Measurements from ENCODE around the gene INTS2.
"Not testable (repeated sequence)": the region's sequence is repeated elsewhere in the genome, so short reads cannot be mapped to it uniquely, and the experiment has no call there.

Gene INTS2

DNA sequence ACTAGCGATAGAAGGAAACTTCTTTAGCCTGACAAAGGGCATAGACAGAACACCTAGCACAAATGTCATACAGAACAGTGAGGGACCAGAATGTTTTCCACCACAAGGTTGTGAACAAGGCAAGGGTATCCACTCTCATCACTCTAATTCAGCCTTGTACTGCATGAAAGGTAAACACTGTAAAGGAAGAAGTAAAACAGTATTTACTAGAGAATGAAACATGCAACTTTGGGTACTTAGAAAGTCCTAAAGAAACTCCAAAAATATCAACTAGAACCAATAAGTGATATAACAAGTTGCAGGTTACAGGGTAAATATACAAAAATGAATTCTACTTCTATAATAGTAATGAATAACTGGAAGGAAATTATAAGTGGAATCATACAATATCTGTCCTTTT lies 96.7 kb downstream of the INTS2 start:
- Histone ChIP-seq H3K9me3 (ENCODE audit: low read depth, low read length) (no peaks in the 10 kb centered on the region), H3K27ac (no peak overlapping the region), H3K9ac (ENCODE audit: insufficient read length) (no peak overlapping the region), H3K36me3 (ENCODE audit: insufficient read depth, low read length) (peaks cover 13% of the 10 kb centered on the region), H3K4me3 (no peak overlapping the region)
- TF ChIP-seq POLR2AphosphoS5 (IDR thresholded peaks at IDR 0.05; ENCODE audit: borderline replicate concordance, low read depth, low read length), result no peak
- no peak for TF ChIP-seq EZH2 (IDR thresholded peaks at IDR 0.05)
- no peak for TF ChIP-seq FOXP2 (optimal IDR thresholded peaks at IDR 0.05; ENCODE audit: control extremely low read depth, extremely low read length, insufficient read depth)
- no peak for DNase-seq (ENCODE audit: low read depth, low spot score)

DNA sequence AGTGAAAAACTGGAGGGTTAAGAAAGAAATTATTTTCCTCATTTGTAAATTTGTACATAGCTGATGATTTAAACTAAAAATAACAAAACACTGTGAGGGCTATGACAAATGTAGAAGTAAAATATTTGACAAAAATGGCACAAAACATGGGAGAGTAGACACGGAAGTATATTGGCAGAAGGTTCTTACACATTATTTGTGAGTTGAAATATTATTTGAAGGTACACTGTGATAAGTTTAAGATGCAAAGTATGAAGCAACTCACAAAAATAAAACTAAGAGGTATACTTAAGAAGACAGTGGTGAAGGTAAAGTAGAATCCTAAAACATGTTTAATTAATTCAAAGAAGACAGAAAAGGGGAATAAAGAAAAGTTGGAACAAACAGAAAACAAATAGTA lies 99.1 kb downstream of the INTS2 start:
- TF ChIP-seq EZH2 (IDR thresholded peaks at IDR 0.05) (no peak), POLR2AphosphoS5 (IDR thresholded peaks at IDR 0.05; ENCODE audit: borderline replicate concordance, low read depth, low read length) (no peak), FOXP2 (optimal IDR thresholded peaks at IDR 0.05; ENCODE audit: control extremely low read depth, extremely low read length, insufficient read depth) (no peak)

DNA sequence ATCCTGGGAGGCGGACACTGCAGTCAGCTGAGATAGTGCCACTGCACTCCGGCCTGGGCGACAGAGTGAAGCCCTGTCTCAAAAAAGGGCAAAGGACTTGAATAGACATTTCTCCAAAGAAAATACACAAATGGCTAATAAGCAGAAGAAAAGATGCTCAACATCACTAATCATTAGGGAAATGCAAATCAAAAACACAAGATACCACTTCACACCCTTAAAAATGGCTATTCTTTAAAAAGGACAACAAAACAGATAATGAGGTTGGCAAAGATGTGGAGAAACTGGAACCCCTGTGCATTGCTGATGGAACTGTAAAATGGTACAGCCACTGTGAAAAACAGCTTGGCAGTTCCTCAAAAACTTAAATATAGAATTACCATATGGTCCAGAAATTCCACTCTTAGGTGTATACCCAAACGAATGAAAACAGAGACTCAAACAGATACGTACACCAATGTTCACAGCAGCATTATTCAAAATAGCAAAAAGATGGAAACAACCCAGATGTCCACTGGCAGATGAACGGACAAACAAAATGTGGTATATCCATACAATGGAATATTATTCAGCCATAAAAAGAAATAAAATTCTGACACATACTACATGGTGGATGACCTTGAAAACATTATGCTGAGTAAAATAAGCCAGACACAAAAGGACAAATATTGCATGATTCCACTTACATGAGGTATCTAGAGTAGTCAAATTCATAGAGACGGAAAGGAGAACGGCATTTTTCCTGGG lies 100.0 kb downstream of the INTS2 start:
- H3K9me3 ChIP-seq (ENCODE audit: low read depth, low read length), result peaks cover 4% of the 10 kb centered on the region; the same call in 1 of the 2 replicates
- TF ChIP-seq EZH2 (IDR thresholded peaks at IDR 0.05) (no peak), POLR2AphosphoS5 (IDR thresholded peaks at IDR 0.05; ENCODE audit: borderline replicate concordance, low read depth, low read length) (no peak), FOXP2 (optimal IDR thresholded peaks at IDR 0.05; ENCODE audit: control extremely low read depth, extremely low read length, insufficient read depth) (no peak)
- no peak overlapping the region for H3K4me3 ChIP-seq
- H3K36me3 ChIP-seq (ENCODE audit: insufficient read depth, low read length), result peaks cover 23% of the 10 kb centered on the region
- H3K27ac ChIP-seq, result no peak overlapping the region
- H3K9ac ChIP-seq (ENCODE audit: insufficient read length), result no peak overlapping the region
- no peak for DNase-seq (ENCODE audit: low read depth, low spot score)

More for the DNA sequence above, 99.1 kb downstream of the INTS2 start:
- no peak for DNase-seq (ENCODE audit: low read depth, low spot score)
- no peak overlapping the region for H3K27ac ChIP-seq
- H3K4me3 ChIP-seq, result no peak overlapping the region
- H3K9me3 ChIP-seq (ENCODE audit: low read depth, low read length), result peaks cover 4% of the 10 kb centered on the region; the same call in 1 of the 2 replicates
- peaks cover 23% of the 10 kb centered on the region for H3K36me3 ChIP-seq (ENCODE audit: insufficient read depth, low read length)
- no peak overlapping the region for H3K9ac ChIP-seq (ENCODE audit: insufficient read length)

DNA sequence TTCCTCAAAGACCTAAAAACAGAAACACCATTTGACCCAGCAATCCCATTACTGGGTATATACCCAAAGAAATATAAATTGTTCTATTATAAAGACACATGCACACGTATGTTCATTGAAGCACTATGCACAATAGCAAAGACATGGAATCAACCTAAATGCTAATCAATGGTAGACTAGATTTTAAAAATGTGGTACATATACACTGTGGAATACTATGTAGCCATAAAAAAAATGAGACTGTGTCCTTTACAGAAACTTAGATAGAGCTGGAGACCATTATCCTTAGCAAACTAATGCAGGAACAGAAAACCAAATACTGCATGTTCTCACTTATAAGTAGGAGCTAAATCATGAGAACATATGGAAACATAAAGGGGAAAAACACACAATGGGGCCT lies 100.9 kb downstream of the INTS2 start:
- not testable (repeated sequence) for H3K4me3 ChIP-seq; H3K27ac ChIP-seq; H3K9me3 ChIP-seq (ENCODE audit: low read depth, low read length); DNase-seq (ENCODE audit: low read depth, low spot score); H3K9ac ChIP-seq (ENCODE audit: insufficient read length)
- H3K36me3 ChIP-seq (ENCODE audit: insufficient read depth, low read length), result peaks cover 24% of the 10 kb centered on the region

DNA sequence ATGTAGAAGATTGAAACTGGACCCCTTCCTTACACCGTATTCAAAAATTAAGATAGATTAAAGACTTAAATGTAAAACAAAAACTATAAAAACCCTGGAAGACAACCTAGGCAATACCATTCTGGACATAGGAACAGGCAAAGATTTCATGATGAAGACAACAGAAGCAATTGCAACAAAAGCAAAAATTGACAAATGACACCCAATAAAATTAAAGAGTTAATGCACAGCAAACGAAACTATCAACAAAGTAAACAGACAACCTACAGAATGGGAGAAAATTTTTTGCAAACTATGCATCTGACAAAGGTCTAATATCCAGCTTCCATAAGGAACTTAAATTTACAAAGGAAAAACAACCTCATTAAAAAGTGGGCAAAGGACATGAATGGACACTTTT lies 101.6 kb downstream of the INTS2 start:
- DNase-seq (ENCODE audit: low read depth, low spot score); H3K9ac ChIP-seq (ENCODE audit: insufficient read length); H3K4me3 ChIP-seq; H3K9me3 ChIP-seq (ENCODE audit: low read depth, low read length); H3K27ac ChIP-seq: not testable (repeated sequence)
- peaks cover 28% of the 10 kb centered on the region for H3K36me3 ChIP-seq (ENCODE audit: insufficient read depth, low read length)

DNA sequence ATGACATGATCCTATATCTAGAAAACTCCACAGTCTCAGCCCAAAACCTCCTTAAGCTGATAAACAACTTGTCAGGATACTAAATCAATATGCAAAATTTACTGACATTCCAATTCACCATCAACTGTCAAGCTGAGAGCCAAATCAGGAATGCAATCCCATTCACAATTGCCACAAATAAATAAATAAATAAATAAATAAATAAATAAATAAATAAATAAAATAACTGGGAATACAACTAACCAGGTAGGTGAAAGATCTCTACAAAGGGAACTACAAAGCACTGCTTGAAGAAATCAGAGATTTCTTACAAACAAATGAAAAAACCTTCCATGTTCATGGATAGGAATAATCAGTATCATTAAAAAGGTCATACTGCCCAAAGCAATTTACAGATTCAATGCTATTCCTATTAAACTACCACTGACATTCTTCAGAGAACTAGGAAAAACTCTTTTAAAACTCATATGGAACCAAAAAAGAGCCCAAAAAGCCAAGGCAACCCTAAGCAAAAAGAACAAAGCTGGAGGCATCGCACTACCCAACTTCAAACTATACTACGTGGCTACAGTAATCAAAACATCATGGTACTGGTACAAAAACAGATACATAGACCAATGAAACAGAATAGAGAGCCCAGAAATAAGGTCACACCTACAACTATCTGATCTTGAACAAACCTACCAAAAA lies 102.2 kb downstream of the INTS2 start:
- TF ChIP-seq EZH2 (IDR thresholded peaks at IDR 0.05) (no peak), FOXP2 (optimal IDR thresholded peaks at IDR 0.05; ENCODE audit: control extremely low read depth, extremely low read length, insufficient read depth) (no peak), POLR2AphosphoS5 (IDR thresholded peaks at IDR 0.05; ENCODE audit: borderline replicate concordance, low read depth, low read length) (no peak)
- Histone ChIP-seq H3K9me3 (ENCODE audit: low read depth, low read length) (peaks cover 4% of the 10 kb centered on the region; the same call in 1 of the 2 replicates), H3K27ac (no peak overlapping the region), H3K36me3 (ENCODE audit: insufficient read depth, low read length) (peaks cover 33% of the 10 kb centered on the region), H3K4me3 (no peak overlapping the region), H3K9ac (ENCODE audit: insufficient read length) (no peak overlapping the region)
- DNase-seq (ENCODE audit: low read depth, low spot score), result no peak

DNA sequence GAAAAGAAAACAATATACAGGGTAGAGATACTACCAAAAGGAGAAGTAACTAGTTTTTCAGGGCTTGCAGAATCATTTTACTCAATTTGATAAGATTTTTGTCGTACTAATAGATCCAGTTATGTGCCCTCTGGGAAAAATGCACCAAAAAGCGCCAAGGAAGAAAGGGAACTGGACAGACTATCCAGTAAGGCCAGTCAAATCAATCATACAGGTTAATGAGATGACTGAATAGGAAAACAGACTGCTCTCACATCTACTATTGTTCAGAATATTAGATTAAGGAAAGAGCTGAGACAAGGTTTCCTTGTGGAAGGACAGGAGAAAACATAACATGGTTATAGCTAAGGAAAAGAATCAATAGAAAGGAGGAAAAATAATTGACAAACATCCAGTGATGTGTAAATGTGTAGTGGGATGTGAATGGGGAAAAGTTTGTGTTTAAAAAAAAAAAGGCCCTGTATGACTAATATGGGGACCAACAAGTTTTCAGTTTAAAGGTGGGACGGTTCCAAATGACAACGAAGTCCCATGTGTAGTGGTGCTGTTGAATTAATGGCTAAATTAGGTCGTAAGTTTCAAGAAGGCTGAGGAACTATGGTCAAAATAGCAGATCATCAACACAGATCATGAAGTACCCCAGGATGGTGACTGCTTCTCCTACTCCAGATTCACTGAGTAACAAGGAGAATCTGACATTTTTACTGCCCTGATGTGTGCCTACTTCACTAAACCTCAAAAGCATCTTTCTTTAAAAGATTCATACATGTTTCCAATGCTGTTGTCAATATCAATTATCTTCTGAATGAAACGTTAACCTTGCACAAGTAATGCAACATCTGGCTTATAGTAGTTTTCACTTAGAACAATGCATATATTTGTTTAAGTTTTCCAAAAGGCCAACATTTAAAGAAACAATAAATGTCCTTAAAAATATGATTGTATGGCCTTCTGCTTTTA lies 105.2 kb downstream of the INTS2 start:
- H3K27ac ChIP-seq, result no peak overlapping the region
- H3K36me3 ChIP-seq (ENCODE audit: insufficient read depth, low read length), result peaks cover 26% of the 10 kb centered on the region

DNA sequence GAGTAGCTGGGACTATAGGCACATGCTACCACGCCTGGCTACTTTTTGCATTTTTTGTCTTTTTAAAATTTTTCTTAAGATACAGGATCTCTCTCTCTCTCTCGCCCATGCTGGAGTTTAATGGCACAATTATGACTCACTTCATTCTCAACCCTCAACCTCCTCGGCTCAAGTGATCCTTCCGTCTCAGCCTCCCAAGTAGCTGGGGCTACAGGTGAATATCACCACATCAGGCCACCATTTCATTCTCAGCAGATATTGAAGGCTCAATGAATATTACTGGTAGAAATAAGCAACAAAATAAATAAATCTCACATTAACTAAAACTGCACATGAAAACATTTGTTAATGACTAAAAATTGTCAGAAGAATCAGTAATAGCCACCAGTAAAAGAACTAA lies 106.1 kb downstream of the INTS2 start:
- TF ChIP-seq POLR2AphosphoS5 (IDR thresholded peaks at IDR 0.05; ENCODE audit: borderline replicate concordance, low read depth, low read length) (no peak), FOXP2 (optimal IDR thresholded peaks at IDR 0.05; ENCODE audit: control extremely low read depth, extremely low read length, insufficient read depth) (no peak), EZH2 (IDR thresholded peaks at IDR 0.05) (no peak)

More for the DNA sequence above, 105.2 kb downstream of the INTS2 start:
- H3K4me3 ChIP-seq, result no peak overlapping the region
- DNase-seq (ENCODE audit: low read depth, low spot score), result no peak
- H3K9me3 ChIP-seq (ENCODE audit: low read depth, low read length), result peaks cover 4% of the 10 kb centered on the region; the same call in 1 of the 2 replicates
- no peak overlapping the region for H3K9ac ChIP-seq (ENCODE audit: insufficient read length)
- TF ChIP-seq EZH2 (IDR thresholded peaks at IDR 0.05), result no peak
- no peak for TF ChIP-seq FOXP2 (optimal IDR thresholded peaks at IDR 0.05; ENCODE audit: control extremely low read depth, extremely low read length, insufficient read depth)
- TF ChIP-seq POLR2AphosphoS5 (IDR thresholded peaks at IDR 0.05; ENCODE audit: borderline replicate concordance, low read depth, low read length), result no peak

DNA sequence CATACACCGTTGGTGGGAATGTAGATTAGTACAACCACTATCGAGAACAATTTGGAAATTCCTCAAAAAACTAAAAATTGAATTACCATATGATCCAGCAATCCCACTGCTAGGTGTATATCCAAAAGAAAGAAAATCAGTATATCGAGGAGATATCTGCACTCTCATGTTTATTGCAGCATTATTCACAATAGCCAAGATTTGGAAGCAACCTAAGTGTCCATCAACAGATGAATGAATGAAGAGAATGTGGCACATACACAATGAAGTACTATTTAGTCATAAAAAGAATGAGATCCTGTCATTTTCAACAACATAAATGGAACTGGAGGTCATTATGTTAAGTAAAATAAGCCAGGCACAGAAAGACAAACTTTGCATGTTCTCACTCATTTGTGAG lies 108.5 kb downstream of the INTS2 start:
- DNase-seq (ENCODE audit: low read depth, low spot score); H3K27ac ChIP-seq; H3K9me3 ChIP-seq (ENCODE audit: low read depth, low read length); H3K4me3 ChIP-seq; H3K9ac ChIP-seq (ENCODE audit: insufficient read length): not testable (repeated sequence)
- H3K36me3 ChIP-seq (ENCODE audit: insufficient read depth, low read length), result peaks cover 47% of the 10 kb centered on the region

More for the DNA sequence above, 106.1 kb downstream of the INTS2 start:
- peaks cover 4% of the 10 kb centered on the region; the same call in 1 of the 2 replicates for H3K9me3 ChIP-seq (ENCODE audit: low read depth, low read length)
- H3K27ac ChIP-seq, result no peak overlapping the region
- no peak overlapping the region for H3K4me3 ChIP-seq
- H3K36me3 ChIP-seq (ENCODE audit: insufficient read depth, low read length), result peaks cover 31% of the 10 kb centered on the region
- no peak overlapping the region for H3K9ac ChIP-seq (ENCODE audit: insufficient read length)
- no peak for DNase-seq (ENCODE audit: low read depth, low spot score)
